SK-N-SH treated with all-trans-retinoic acid at 6 μM for 48 hours (cell line): Measurements from ENCODE around the gene AKAP5.

ENCODE experiments used
- ATAC-seq: fragments of 200-7000 bp; cut with Tn5 transposase; 3 replicates; pipeline ENCODE4 v1.9.1; 2020; ENCODE audit warnings: mild to moderate bottlenecking, moderate library complexity
- BACH2 ChIP-seq: fragments of 250-450 bp; sonication (Bioruptor Pico); IDR thresholded peaks from 2 replicates; pipeline ENCODE4 v1.9.0; 2021; ENCODE audit warnings: mild to moderate bottlenecking, borderline replicate concordance
- ESRRG ChIP-seq: fragments of 250-450 bp; sonication (Bioruptor Pico); IDR thresholded peaks from 2 replicates; pipeline ENCODE4 v1.6.1; 2021; ENCODE audit warnings: mild to moderate bottlenecking
- GLIS3 ChIP-seq: fragments of 250-450 bp; sonication (Bioruptor Pico); IDR thresholded peaks from 2 replicates; pipeline ENCODE4 v1.5.0; 2020; ENCODE audit warnings: mild to moderate bottlenecking, moderate library complexity
- ISL1 ChIP-seq: fragments of 250-450 bp; sonication (Bioruptor Pico); IDR thresholded peaks from 2 replicates; pipeline ENCODE4 v2.1.2; 2022; ENCODE audit warnings: mild to moderate bottlenecking, moderate library complexity
- OSR1 ChIP-seq: fragments of 250-450 bp; sonication (Bioruptor Pico); IDR thresholded peaks from 2 replicates; pipeline ENCODE4 v1.8.0; 2022; ENCODE audit warnings: moderate library complexity, mild to moderate bottlenecking, inconsistent platforms
- PPARA ChIP-seq: fragments of 250-450 bp; sonication (Bioruptor Pico); IDR thresholded peaks from 2 replicates; pipeline ENCODE4 v1.5.0; 2020; ENCODE audit warnings: mild to moderate bottlenecking, borderline replicate concordance
- RARB ChIP-seq: fragments of 250-450 bp; sonication (Bioruptor Pico); IDR thresholded peaks from 2 replicates; pipeline ENCODE4 v1.8.0; 2021; ENCODE audit warnings: mild to moderate bottlenecking, moderate library complexity
- SNAI2 ChIP-seq: fragments of 250-450 bp; sonication (Bioruptor Pico); IDR thresholded peaks from 2 replicates; pipeline ENCODE4 v1.5.0; 2020; ENCODE audit warnings: mild to moderate bottlenecking, moderate library complexity
- TCF4 ChIP-seq: fragments of 250-450 bp; sonication (Bioruptor Pico); IDR thresholded peaks from 2 replicates; pipeline ENCODE4 v1.8.0; 2021; ENCODE audit warnings: mild to moderate bottlenecking, moderate library complexity, borderline replicate concordance
- TOX ChIP-seq: fragments of 250-450 bp; sonication (Bioruptor Pico); IDR thresholded peaks from 2 replicates; pipeline ENCODE4 v1.8.0; 2021; ENCODE audit warnings: mild to moderate bottlenecking, moderate library complexity, borderline replicate concordance
- ZC3H10 ChIP-seq: fragments of 250-450 bp; sonication (Bioruptor Pico); IDR thresholded peaks from 2 replicates; pipeline ENCODE4 v1.5.1; 2021; ENCODE audit warnings: mild to moderate bottlenecking, moderate library complexity
- ZFP3 ChIP-seq: fragments of 250-450 bp; sonication (Bioruptor Pico); IDR thresholded peaks from 2 replicates; pipeline ENCODE4 v1.5.0; 2020; ENCODE audit warnings: mild to moderate bottlenecking, moderate library complexity
- ZFP30 ChIP-seq: fragments of 450-650 bp; formaldehyde crosslinking; IDR thresholded peaks from 2 replicates; pipeline ENCODE4 v1.5.0; 2022; ENCODE audit warnings: mild to moderate bottlenecking, moderate library complexity
- ZNF565 ChIP-seq: fragments of 450-650 bp; formaldehyde crosslinking; conservative IDR thresholded peaks from 2 replicates; pipeline ENCODE4 v1.5.0; 2020; ENCODE audit warnings: low read depth, mild to moderate bottlenecking, moderate library complexity
- ZNF70 ChIP-seq: fragments of 450-650 bp; formaldehyde crosslinking; IDR thresholded peaks from 2 replicates; pipeline ENCODE4 v1.5.0; 2020; ENCODE audit warnings: mild to moderate bottlenecking, moderate library complexity
- ZNF8 ChIP-seq: fragments of 450-650 bp; formaldehyde crosslinking; IDR thresholded peaks from 2 replicates; pipeline ENCODE4 v1.5.0; 2020; ENCODE audit warnings: mild to moderate bottlenecking, moderate library complexity
- TF ChIP-seq, protein P1 (sequence below): fragments of 250-450 bp; sonication (Bioruptor Pico); IDR thresholded peaks from 2 replicates; pipeline ENCODE4 v1.5.1; 2020; ENCODE audit warnings: low read depth, mild to moderate bottlenecking, moderate library complexity
- TF ChIP-seq, protein P2 (sequence below): fragments of 250-450 bp; sonication (Bioruptor Pico); IDR thresholded peaks from 2 replicates; pipeline ENCODE4 v1.5.0; 2020; ENCODE audit warnings: mild to moderate bottlenecking, moderate library complexity
- TF ChIP-seq, protein P3 (sequence below): fragments of 250-450 bp; sonication (Bioruptor Pico); IDR thresholded peaks from 2 replicates; pipeline ENCODE4 v1.8.0; 2021; ENCODE audit warnings: low read depth, mild to moderate bottlenecking, moderate library complexity, borderline replicate concordance
- TF ChIP-seq, protein P4 (sequence below): fragments of 250-450 bp; sonication (Bioruptor Pico); IDR thresholded peaks from 2 replicates; pipeline ENCODE4 v1.8.0; 2020; ENCODE audit warnings: mild to moderate bottlenecking, moderate library complexity, borderline replicate concordance
- TF ChIP-seq, protein P5 (sequence below): fragments of 250-450 bp; sonication (Bioruptor Pico); IDR thresholded peaks from 2 replicates; pipeline ENCODE4 v1.5.1; 2021; ENCODE audit warnings: mild to moderate bottlenecking, moderate library complexity

AKAP5 gene

DNA sequence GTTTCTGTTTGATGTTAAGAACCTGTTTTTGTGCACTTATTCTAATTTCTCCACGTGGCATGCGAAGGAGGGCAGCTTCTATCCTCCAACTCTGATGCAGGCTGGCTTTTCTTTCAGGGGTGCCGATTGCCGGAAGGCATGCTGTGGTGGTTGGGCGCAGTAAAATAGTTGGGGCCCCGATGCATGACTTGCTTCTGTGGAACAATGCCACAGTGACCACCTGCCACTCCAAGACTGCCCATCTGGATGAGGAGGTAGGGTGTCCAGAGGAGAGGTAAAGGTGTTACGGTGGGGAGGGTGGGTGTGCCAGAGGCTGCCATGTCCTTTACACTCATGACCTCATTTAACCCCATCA, 47.6 kb upstream of the AKAP5 start:
- no peak for ATAC-seq
- TF ChIP-seq BACH2 (CRISPR knock-in tag): no peak
- TF ChIP-seq OSR1 (CRISPR knock-in tag): no peak
- no peak for TF ChIP-seq ZNF8 (CRISPR knock-in tag)
- TF ChIP-seq ZFP30 (CRISPR knock-in tag): no peak
- TF ChIP-seq, protein P1, sequence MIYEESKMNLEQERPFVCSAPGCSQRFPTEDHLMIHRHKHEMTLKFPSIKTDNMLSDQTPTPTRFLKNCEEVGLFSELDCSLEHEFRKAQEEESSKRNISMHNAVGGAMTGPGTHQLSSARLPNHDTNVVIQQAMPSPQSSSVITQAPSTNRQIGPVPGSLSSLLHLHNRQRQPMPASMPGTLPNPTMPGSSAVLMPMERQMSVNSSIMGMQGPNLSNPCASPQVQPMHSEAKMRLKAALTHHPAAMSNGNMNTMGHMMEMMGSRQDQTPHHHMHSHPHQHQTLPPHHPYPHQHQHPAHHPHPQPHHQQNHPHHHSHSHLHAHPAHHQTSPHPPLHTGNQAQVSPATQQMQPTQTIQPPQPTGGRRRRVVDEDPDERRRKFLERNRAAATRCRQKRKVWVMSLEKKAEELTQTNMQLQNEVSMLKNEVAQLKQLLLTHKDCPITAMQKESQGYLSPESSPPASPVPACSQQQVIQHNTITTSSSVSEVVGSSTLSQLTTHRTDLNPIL (CRISPR knock-in tag): no peak
- TF ChIP-seq, protein P2, sequence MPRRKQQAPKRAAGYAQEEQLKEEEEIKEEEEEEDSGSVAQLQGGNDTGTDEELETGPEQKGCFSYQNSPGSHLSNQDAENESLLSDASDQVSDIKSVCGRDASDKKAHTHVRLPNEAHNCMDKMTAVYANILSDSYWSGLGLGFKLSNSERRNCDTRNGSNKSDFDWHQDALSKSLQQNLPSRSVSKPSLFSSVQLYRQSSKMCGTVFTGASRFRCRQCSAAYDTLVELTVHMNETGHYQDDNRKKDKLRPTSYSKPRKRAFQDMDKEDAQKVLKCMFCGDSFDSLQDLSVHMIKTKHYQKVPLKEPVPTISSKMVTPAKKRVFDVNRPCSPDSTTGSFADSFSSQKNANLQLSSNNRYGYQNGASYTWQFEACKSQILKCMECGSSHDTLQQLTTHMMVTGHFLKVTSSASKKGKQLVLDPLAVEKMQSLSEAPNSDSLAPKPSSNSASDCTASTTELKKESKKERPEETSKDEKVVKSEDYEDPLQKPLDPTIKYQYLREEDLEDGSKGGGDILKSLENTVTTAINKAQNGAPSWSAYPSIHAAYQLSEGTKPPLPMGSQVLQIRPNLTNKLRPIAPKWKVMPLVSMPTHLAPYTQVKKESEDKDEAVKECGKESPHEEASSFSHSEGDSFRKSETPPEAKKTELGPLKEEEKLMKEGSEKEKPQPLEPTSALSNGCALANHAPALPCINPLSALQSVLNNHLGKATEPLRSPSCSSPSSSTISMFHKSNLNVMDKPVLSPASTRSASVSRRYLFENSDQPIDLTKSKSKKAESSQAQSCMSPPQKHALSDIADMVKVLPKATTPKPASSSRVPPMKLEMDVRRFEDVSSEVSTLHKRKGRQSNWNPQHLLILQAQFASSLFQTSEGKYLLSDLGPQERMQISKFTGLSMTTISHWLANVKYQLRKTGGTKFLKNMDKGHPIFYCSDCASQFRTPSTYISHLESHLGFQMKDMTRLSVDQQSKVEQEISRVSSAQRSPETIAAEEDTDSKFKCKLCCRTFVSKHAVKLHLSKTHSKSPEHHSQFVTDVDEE (CRISPR knock-in tag): no peak
- TF ChIP-seq RARB (CRISPR knock-in tag): no peak
- no peak for TF ChIP-seq ISL1 (CRISPR knock-in tag)
- no peak for TF ChIP-seq ZNF70 (CRISPR knock-in tag)
- TF ChIP-seq, protein P3, sequence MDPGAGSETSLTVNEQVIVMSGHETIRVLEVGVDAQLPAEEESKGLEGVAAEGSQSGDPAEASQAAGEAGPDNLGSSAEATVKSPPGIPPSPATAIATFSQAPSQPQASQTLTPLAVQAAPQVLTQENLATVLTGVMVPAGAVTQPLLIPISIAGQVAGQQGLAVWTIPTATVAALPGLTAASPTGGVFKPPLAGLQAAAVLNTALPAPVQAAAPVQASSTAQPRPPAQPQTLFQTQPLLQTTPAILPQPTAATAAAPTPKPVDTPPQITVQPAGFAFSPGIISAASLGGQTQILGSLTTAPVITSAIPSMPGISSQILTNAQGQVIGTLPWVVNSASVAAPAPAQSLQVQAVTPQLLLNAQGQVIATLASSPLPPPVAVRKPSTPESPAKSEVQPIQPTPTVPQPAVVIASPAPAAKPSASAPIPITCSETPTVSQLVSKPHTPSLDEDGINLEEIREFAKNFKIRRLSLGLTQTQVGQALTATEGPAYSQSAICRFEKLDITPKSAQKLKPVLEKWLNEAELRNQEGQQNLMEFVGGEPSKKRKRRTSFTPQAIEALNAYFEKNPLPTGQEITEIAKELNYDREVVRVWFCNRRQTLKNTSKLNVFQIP (CRISPR knock-in tag): no peak
- TF ChIP-seq ZC3H10 (CRISPR knock-in tag): no peak
- no peak for TF ChIP-seq GLIS3 (CRISPR knock-in tag)
- TF ChIP-seq TCF4 (CRISPR knock-in tag): no peak

DNA sequence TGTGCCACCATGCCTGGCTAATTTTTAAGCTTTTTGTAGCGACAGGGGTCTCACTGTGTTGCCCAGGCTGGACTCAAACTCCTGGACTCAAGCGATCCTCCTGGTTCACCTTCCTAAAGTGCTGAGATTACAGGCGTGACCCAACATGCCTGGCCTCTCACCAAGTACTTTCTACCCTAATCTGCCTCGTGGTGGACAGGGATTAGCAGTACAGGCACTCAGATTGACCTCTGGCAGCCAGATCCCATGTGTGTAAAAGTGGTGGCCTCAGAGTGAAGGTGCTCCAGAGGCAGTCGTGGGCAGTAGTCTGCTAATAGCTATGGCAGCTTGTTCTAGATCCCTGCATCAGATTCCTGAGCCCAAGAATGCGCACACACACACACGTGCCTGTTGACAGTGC, 46.3 kb upstream of the AKAP5 start:
- TF ChIP-seq, protein P4, sequence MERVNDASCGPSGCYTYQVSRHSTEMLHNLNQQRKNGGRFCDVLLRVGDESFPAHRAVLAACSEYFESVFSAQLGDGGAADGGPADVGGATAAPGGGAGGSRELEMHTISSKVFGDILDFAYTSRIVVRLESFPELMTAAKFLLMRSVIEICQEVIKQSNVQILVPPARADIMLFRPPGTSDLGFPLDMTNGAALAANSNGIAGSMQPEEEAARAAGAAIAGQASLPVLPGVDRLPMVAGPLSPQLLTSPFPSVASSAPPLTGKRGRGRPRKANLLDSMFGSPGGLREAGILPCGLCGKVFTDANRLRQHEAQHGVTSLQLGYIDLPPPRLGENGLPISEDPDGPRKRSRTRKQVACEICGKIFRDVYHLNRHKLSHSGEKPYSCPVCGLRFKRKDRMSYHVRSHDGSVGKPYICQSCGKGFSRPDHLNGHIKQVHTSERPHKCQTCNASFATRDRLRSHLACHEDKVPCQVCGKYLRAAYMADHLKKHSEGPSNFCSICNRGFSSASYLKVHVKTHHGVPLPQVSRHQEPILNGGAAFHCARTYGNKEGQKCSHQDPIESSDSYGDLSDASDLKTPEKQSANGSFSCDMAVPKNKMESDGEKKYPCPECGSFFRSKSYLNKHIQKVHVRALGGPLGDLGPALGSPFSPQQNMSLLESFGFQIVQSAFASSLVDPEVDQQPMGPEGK (CRISPR knock-in tag): no peak
- TF ChIP-seq GLIS3 (CRISPR knock-in tag) (no peak), ZNF70 (CRISPR knock-in tag) (no peak), TOX (CRISPR knock-in tag) (no peak)
- TF ChIP-seq, protein P5, sequence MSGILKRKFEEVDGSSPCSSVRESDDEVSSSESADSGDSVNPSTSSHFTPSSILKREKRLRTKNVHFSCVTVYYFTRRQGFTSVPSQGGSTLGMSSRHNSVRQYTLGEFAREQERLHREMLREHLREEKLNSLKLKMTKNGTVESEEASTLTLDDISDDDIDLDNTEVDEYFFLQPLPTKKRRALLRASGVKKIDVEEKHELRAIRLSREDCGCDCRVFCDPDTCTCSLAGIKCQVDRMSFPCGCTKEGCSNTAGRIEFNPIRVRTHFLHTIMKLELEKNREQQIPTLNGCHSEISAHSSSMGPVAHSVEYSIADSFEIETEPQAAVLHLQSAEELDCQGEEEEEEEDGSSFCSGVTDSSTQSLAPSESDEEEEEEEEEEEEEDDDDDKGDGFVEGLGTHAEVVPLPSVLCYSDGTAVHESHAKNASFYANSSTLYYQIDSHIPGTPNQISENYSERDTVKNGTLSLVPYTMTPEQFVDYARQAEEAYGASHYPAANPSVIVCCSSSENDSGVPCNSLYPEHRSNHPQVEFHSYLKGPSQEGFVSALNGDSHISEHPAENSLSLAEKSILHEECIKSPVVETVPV (CRISPR knock-in tag): no peak
- TF ChIP-seq, protein P2 (CRISPR knock-in tag): no peak
- ATAC-seq: no peak

DNA sequence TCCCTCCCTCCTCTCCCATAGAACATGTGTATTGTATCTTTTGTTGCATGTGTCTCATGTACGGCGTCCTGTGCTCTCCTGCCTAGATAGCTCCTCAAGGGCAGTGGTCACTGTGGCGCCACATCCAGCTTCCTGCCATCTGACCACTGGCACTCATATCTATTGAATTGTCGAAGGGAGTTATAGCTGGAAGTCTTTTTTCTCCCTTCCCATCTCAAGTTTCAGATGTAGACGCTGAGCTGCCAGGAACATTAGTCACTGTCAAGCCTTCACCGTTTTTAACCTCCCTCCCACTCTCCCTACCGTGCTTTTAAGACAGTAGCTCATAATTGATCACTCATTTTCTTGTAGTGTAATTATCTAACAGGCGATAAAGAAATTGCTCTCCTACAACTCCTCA, 44.1 kb upstream of the AKAP5 start:
- peak; percentile 93 for ATAC-seq
- TF ChIP-seq TOX (CRISPR knock-in tag) (no peak), OSR1 (CRISPR knock-in tag) (no peak), PPARA (CRISPR knock-in tag) (no peak), ZC3H10 (CRISPR knock-in tag) (no peak), ZFP3 (CRISPR knock-in tag) (no peak), RARB (CRISPR knock-in tag) (no peak), ZNF565 (CRISPR knock-in tag) (no peak), ESRRG (CRISPR knock-in tag) (no peak), ISL1 (CRISPR knock-in tag) (no peak), SNAI2 (CRISPR knock-in tag) (no peak)
- TF ChIP-seq, protein P5 (CRISPR knock-in tag): no peak
- TF ChIP-seq, protein P3 (CRISPR knock-in tag): no peak
